Glutamatergic neuron (in vitro differentiated cells): Measurements from ENCODE around the gene CTCFL. TPM values are rescaled to one million over a fixed set of nuclear protein-coding genes. Genes with fewer than 3 reads are reported as not detected.

ENCODE experiments used
- DNase-seq: peaks from one replicate; pipeline ENCODE4 v3.0.0; 2022
- H3K27ac Mint-ChIP-seq: one replicate; pipeline ENCODE4 v1.8.0; 2020; ENCODE audit warnings: mild to moderate bottlenecking, mixed read lengths, inconsistent platforms; ENCODE audit not compliant: unreplicated experiment
- H3K27me3 Mint-ChIP-seq: one replicate; pipeline ENCODE4 v1.8.0; 2020; ENCODE audit warnings: mild to moderate bottlenecking, moderate library complexity, mixed read lengths, inconsistent platforms; ENCODE audit not compliant: unreplicated experiment
- H3K36me3 Mint-ChIP-seq: one replicate; pipeline ENCODE4 v1.8.0; 2020; ENCODE audit warnings: mild to moderate bottlenecking, mixed read lengths, inconsistent platforms; ENCODE audit not compliant: unreplicated experiment
- H3K4me1 Mint-ChIP-seq: one replicate; pipeline ENCODE4 v1.8.0; 2020; ENCODE audit warnings: mild to moderate bottlenecking, low read depth, mixed read lengths, inconsistent platforms; ENCODE audit not compliant: unreplicated experiment
- H3K4me3 Mint-ChIP-seq: one replicate; pipeline ENCODE4 v1.8.0; 2020; ENCODE audit warnings: mild to moderate bottlenecking, mixed read lengths, inconsistent platforms; ENCODE audit not compliant: unreplicated experiment
- H3K9me3 Mint-ChIP-seq: one replicate; pipeline ENCODE4 v1.8.0; 2020; ENCODE audit warnings: mild to moderate bottlenecking, moderate library complexity, mixed read lengths, inconsistent platforms; ENCODE audit not compliant: unreplicated experiment
- total RNA-seq: library from RNA; stranded (reverse); fragmentation: NEBNext Ultra II Directional; extraction: Animal tissue kit (Norgen Biotek cat#: 25700); gene quantifications from one replicate; pipeline ENCODE4 v1.2.1, GENCODE V29; 2021; ENCODE audit not compliant: unreplicated experiment
- TF ChIP-seq, protein P1 (sequence below): fragments of 200-600 bp; sonication (generic); IDR thresholded peaks from one replicate; pipeline ENCODE4 v1.5.0; 2021; ENCODE audit not compliant: partially characterized antibody, unreplicated experiment

Gene CTCFL
- total RNA-seq, 1 donor from 2014 or later, result not detected

DNA sequence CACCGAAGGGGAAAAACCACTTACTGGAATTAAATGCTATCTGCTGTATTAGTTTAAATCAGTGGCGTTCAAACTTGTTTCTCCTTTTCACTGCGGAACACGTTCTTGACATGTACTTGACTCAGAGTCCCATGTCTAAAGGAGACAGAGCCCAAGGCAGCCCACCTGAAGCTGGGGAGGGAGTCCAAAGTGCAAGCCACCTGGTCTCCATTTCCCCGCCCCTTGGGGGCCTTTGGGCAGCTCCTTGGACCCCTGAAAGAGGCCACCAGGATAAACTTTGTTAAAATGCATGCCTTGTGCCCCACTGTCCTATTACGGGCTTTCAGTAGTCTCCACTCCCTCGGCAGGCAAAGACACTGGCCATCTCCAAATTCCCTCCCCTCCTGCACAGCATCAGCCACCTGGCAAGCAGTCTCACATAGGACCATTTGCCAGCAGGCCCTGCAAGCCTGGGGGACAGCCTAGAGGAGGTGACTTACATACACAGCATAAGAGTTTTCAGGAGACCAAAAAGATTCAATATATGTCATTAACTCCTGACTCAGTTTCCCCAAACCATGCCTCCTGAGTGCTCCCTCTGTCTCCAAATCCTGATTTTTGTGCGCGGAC lies 42.6 kb upstream of the CTCFL start:
- Mint-ChIP-seq H3K4me3 (no peak overlapping the region), H3K36me3 (no peaks in the 10 kb centered on the region), H3K27ac (no peak overlapping the region), H3K4me1 (peaks cover 8% of the 10 kb centered on the region), H3K27me3 (peaks cover 2% of the 10 kb centered on the region), H3K9me3 (peaks cover 8% of the 10 kb centered on the region)
- DNase-seq, result no peak
- TF ChIP-seq, protein P1, sequence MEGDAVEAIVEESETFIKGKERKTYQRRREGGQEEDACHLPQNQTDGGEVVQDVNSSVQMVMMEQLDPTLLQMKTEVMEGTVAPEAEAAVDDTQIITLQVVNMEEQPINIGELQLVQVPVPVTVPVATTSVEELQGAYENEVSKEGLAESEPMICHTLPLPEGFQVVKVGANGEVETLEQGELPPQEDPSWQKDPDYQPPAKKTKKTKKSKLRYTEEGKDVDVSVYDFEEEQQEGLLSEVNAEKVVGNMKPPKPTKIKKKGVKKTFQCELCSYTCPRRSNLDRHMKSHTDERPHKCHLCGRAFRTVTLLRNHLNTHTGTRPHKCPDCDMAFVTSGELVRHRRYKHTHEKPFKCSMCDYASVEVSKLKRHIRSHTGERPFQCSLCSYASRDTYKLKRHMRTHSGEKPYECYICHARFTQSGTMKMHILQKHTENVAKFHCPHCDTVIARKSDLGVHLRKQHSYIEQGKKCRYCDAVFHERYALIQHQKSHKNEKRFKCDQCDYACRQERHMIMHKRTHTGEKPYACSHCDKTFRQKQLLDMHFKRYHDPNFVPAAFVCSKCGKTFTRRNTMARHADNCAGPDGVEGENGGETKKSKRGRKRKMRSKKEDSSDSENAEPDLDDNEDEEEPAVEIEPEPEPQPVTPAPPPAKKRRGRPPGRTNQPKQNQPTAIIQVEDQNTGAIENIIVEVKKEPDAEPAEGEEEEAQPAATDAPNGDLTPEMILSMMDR, result no peak

DNA sequence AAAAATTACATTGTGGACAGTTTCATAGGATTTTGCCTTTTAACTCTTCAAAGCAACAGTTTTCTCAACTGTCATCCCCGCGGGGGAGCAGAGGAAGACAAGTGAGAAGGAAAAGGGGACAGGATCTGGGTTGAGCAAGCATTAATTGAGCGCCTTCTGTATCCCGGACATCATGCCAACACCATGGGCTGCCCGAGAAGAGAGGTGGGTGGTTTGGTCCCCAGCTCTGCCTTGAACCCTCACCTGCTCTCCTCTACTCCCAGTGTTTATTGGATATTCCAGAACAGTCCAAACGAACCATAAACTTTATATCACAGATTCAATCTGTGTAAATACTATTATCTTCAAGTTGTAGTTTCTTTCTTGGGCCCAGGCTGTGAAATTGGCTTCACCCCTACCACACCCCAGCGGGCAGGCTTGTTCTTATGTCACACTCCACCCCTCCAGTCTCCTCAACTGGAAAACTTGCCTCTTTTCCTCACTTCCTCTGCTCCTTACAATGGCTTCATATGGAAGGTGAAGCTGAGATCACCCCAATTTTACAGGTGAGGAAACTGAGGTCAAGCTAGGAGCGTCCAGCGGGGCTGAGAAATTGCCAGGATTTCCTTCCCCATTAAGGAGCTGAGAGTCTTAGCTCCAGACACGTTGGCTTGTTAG lies 42.0 kb upstream of the CTCFL start:
- no peak for DNase-seq
- peaks cover 4% of the 10 kb centered on the region for H3K36me3 Mint-ChIP-seq
- TF ChIP-seq, protein P1, result no peak
- no peak overlapping the region for H3K4me3 Mint-ChIP-seq
- peaks cover 2% of the 10 kb centered on the region for H3K27me3 Mint-ChIP-seq
- H3K9me3 Mint-ChIP-seq, result peaks cover 6% of the 10 kb centered on the region
- H3K27ac Mint-ChIP-seq, result no peak overlapping the region
- H3K4me1 Mint-ChIP-seq, result peaks cover 8% of the 10 kb centered on the region

DNA sequence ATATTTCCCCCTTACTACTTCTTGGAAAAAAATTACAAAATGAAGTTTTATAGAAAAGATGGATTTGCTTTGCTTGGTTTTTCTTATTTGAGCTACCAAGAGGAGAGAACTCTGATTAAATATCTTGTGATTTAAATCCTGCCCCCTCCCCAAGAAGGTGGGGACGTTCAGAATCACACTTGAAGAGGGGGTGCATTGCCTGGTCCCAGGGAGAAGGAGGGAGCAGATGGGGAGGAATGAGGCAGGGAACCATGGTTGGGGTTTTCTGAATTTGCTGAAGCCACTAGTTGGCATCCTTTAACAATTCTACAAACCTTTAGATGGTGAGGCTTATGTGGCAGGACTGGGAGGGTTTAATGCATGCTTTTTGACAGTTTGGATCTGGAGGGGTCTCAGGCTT lies 41.5 kb upstream of the CTCFL start:
- peaks cover 6% of the 10 kb centered on the region for H3K36me3 Mint-ChIP-seq

DNA sequence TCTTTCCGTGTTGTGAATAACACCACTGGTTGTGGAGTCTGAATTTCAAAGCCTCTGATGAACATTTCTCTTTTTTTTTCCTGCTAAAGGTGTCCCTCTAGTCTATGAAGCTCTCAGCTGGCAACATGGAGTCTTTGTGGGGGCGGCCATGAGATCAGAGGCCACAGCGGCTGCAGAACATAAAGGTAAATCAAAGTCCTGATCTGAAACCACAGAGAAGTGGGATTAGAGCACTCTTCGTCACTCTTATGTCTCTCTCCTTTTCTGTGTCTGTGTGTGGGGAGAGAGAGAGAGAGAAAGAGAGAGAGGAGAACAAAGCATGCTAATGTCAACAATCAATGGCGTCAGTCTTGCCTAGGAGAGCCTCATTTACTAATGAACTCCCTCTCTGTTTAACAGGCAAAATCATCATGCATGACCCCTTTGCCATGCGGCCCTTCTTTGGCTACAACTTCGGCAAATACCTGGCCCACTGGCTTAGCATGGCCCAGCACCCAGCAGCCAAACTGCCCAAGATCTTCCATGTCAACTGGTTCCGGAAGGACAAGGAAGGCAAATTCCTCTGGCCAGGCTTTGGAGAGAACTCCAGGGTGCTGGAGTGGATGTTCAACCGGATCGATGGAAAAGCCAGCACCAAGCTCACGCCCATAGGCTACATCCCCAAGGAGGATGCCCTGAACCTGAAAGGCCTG lies 40.2 kb upstream of the CTCFL start:
- H3K27me3 Mint-ChIP-seq, result no peaks in the 10 kb centered on the region
- no peak for DNase-seq
- no peak overlapping the region for H3K27ac Mint-ChIP-seq

More for the DNA sequence above, 41.5 kb upstream of the CTCFL start:
- no peak overlapping the region for H3K4me3 Mint-ChIP-seq
- TF ChIP-seq, protein P1, result no peak
- peaks cover 6% of the 10 kb centered on the region for H3K9me3 Mint-ChIP-seq
- H3K4me1 Mint-ChIP-seq, result peaks cover 8% of the 10 kb centered on the region
- no peak for DNase-seq
- no peaks in the 10 kb centered on the region for H3K27me3 Mint-ChIP-seq
- H3K27ac Mint-ChIP-seq, result no peak overlapping the region

More for the DNA sequence above, 40.2 kb upstream of the CTCFL start:
- Mint-ChIP-seq H3K4me1 (peaks cover 2% of the 10 kb centered on the region), H3K9me3 (peaks cover 6% of the 10 kb centered on the region), H3K36me3 (peaks cover 6% of the 10 kb centered on the region), H3K4me3 (no peak overlapping the region)
- TF ChIP-seq, protein P1, result no peak
